ENCODE results near the gene TP53AIP1. TPM values are rescaled to one million over a fixed set of nuclear protein-coding genes. Genes with fewer than 3 reads are reported as not detected.
A peak's percentile ranks its signal among the peaks of the same experiment; 100 is the strongest.

The TP53AIP1 gene
- total and polyA plus RNA-seq, 2 experiments from 2014 or later = 0.07 TPM; not detected in 1

DNA sequence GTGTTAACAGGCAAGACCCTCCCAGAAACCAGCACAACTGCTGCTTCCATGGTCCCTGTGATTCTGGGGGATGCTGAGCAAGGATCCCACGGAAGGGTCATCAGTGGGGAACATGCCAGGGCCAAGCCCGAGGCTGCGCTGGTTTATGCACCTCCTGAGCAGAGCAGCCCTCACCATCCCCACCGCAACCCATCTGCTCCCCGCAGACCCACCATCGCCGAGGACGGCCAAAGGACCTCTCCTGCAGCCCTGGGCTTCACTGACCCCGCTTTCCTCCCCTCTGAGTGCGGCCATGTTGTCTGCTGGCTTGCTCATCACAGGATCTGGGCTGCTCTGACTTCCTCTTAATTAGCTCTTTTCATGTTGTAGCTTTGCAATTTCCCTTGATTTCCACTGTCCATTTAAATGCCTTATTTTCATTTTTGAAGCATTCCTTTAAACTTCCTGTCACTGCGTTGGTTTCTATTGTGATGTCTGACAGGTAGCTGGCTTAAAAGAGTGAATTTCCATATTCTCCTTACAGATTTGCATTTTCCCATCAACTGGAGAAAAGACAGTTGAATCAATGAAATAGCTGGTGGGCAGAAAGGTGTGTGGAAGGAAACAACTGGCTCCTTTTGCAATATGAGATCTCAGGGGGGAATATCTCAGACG, 14.9 kb downstream of the TP53AIP1 start:
- Histone ChIP-seq H3K36me3 (ENCODE audit: insufficient read depth) (no peaks in the 10 kb centered on the region), H3K4me2 (peak overlapping the region; percentile 31), H3K79me2 (replicated peaks; ENCODE audit: insufficient read depth) (no peaks in the 10 kb centered on the region), H3K4me1 (ENCODE audit: insufficient read depth) (peaks cover 37% of the 10 kb centered on the region), H2AFZ (0 out of 2 replicates have a peak overlapping the region, but pooled peaks have one; percentile 38), H3K9me2 (ENCODE audit: insufficient read depth) (no peaks in the 10 kb centered on the region), H3F3A (replicated peaks; ENCODE audit: low read depth) (no peaks in the 10 kb centered on the region), H4K20me1 (replicated peaks; ENCODE audit: insufficient read depth) (no peaks in the 10 kb centered on the region), H3K27me3 (ENCODE audit: insufficient read depth) (peaks cover 49% of the 10 kb centered on the region; the same call in 1 of the 2 replicates), H3K4me3 (no peak overlapping the region), H3K27ac (ENCODE audit: low read depth) (no peak overlapping the region)
- peak; percentile 28 for DNase-seq (ENCODE audit: low spot score)
- no peaks in the 10 kb centered on the region; the same call in 2 of the 3 replicates for H3K9me3 Mint-ChIP-seq
- no peak overlapping the region for H3K27ac Mint-ChIP-seq
- ATAC-seq = no peak
- peaks cover 55% of the 10 kb centered on the region for H3K4me1 Mint-ChIP-seq
- H3K4me3 Mint-ChIP-seq = no peak overlapping the region; the same call in 2 of the 3 replicates
- peaks cover 46% of the 10 kb centered on the region for H3K27me3 Mint-ChIP-seq (ENCODE audit: insufficient read depth, low read depth, poor library complexity)
- H3K36me3 Mint-ChIP-seq (ENCODE audit: low read depth) = no peaks in the 10 kb centered on the region
- TF ChIP-seq ZNF114 (CRISPR knock-in tag; IDR thresholded peaks at IDR 0.05) = no peak
- no peak for TF ChIP-seq POLR2AphosphoS5 (IDR thresholded peaks at IDR 0.05; ENCODE audit: low read depth)
- no peak for TF ChIP-seq JUNB (IDR thresholded peaks at IDR 0.05; ENCODE audit: unreplicated experiment)
- TF ChIP-seq, protein P1, sequence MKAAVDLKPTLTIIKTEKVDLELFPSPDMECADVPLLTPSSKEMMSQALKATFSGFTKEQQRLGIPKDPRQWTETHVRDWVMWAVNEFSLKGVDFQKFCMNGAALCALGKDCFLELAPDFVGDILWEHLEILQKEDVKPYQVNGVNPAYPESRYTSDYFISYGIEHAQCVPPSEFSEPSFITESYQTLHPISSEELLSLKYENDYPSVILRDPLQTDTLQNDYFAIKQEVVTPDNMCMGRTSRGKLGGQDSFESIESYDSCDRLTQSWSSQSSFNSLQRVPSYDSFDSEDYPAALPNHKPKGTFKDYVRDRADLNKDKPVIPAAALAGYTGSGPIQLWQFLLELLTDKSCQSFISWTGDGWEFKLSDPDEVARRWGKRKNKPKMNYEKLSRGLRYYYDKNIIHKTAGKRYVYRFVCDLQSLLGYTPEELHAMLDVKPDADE (IDR thresholded peaks at IDR 0.05) = no peak
- no peak for TF ChIP-seq EZH2 (IDR thresholded peaks at IDR 0.05; ENCODE audit: low read depth, unreplicated experiment)
- TF ChIP-seq ZNF331 (CRISPR knock-in tag; IDR thresholded peaks at IDR 0.05; ENCODE audit: low read depth) = no peak
- TF ChIP-seq, protein P2, sequence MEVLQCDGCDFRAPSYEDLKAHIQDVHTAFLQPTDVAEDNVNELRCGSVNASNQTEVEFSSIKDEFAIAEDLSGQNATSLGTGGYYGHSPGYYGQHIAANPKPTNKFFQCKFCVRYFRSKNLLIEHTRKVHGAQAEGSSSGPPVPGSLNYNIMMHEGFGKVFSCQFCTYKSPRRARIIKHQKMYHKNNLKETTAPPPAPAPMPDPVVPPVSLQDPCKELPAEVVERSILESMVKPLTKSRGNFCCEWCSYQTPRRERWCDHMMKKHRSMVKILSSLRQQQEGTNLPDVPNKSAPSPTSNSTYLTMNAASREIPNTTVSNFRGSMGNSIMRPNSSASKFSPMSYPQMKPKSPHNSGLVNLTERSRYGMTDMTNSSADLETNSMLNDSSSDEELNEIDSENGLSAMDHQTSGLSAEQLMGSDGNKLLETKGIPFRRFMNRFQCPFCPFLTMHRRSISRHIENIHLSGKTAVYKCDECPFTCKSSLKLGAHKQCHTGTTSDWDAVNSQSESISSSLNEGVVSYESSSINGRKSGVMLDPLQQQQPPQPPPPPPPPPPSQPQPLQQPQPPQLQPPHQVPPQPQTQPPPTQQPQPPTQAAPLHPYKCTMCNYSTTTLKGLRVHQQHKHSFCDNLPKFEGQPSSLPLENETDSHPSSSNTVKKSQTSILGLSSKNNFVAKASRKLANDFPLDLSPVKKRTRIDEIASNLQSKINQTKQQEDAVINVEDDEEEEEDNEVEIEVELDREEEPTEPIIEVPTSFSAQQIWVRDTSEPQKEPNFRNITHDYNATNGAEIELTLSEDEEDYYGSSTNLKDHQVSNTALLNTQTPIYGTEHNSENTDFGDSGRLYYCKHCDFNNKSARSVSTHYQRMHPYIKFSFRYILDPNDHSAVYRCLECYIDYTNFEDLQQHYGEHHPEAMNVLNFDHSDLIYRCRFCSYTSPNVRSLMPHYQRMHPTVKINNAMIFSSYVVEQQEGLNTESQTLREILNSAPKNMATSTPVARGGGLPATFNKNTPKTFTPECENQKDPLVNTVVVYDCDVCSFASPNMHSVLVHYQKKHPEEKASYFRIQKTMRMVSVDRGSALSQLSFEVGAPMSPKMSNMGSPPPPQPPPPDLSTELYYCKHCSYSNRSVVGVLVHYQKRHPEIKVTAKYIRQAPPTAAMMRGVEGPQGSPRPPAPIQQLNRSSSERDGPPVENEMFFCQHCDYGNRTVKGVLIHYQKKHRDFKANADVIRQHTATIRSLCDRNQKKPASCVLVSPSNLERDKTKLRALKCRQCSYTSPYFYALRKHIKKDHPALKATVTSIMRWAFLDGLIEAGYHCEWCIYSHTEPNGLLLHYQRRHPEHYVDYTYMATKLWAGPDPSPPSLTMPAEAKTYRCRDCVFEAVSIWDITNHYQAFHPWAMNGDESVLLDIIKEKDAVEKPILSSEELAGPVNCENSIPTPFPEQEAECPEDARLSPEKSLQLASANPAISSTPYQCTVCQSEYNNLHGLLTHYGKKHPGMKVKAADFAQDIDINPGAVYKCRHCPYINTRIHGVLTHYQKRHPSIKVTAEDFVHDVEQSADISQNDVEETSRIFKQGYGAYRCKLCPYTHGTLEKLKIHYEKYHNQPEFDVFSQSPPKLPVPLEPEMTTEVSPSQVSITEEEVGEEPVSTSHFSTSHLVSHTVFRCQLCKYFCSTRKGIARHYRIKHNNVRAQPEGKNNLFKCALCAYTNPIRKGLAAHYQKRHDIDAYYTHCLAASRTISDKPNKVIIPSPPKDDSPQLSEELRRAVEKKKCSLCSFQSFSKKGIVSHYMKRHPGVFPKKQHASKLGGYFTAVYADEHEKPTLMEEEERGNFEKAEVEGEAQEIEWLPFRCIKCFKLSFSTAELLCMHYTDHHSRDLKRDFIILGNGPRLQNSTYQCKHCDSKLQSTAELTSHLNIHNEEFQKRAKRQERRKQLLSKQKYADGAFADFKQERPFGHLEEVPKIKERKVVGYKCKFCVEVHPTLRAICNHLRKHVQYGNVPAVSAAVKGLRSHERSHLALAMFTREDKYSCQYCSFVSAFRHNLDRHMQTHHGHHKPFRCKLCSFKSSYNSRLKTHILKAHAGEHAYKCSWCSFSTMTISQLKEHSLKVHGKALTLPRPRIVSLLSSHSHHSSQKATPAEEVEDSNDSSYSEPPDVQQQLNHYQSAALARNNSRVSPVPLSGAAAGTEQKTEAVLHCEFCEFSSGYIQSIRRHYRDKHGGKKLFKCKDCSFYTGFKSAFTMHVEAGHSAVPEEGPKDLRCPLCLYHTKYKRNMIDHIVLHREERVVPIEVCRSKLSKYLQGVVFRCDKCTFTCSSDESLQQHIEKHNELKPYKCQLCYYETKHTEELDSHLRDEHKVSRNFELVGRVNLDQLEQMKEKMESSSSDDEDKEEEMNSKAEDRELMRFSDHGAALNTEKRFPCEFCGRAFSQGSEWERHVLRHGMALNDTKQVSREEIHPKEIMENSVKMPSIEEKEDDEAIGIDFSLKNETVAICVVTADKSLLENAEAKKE (CRISPR knock-in tag; IDR thresholded peaks at IDR 0.05) = no peak
- TF ChIP-seq CREB1 (CRISPR knock-in tag; IDR thresholded peaks at IDR 0.05; ENCODE audit: low read depth) = no peak

Measured in GM23338 (cell line).